Stomach (tissue), 19 donors: Measurements from ENCODE around the gene SLC1A6. TPM values are rescaled to one million over a fixed set of nuclear protein-coding genes. Genes with fewer than 3 reads are reported as not detected.
A peak's percentile ranks its signal among the peaks of the same experiment; 100 is the strongest.

ENCODE experiments used
- DNase-seq, 2 donors: peaks; one replicate each; pipeline versions ENCODE4 v3.0.0 to v3.0.0-alpha.2; 2013 to 2019
- H3K27ac ChIP-seq, 5 donors: fragments of 200-600 bp in 4 of 5; sonication (generic) in 4 of 5; one replicate each; pipeline ENCODE4 v1.5.1; 2013 to 2019; ENCODE audit warnings: mild to moderate bottlenecking in 1 of 5, moderate library complexity in 1 of 5
- H3K27me3 ChIP-seq, 3 donors: fragments of 200-600 bp; sonication (generic); one replicate each; pipeline ENCODE4 v1.5.1; 2017 to 2019; ENCODE audit warnings: mixed run types in 1 of 3
- H3K36me3 ChIP-seq, 4 donors: fragments of 200-600 bp; sonication (generic); 1 replicate in 3 of 4; 2 replicates in 1 of 4; pipeline ENCODE4 v1.5.1; 2016 to 2019
- H3K4me1 ChIP-seq, 4 donors: fragments of 200-600 bp; sonication (generic); one replicate each; pipeline ENCODE4 v1.5.1; 2016 to 2019
- H3K4me3 ChIP-seq, 4 donors: fragments of 200-600 bp; sonication (generic) in 3 of 4; one replicate each; pipeline ENCODE4 v1.5.1; 2016 to 2019; ENCODE audit warnings: mild to moderate bottlenecking in 1 of 4
- H3K9me3 ChIP-seq, 4 donors: fragments of 200-600 bp; sonication (generic); one replicate each; pipeline ENCODE4 v1.5.1; 2016 to 2019
- EP300 ChIP-seq: sonication (generic); formaldehyde crosslinking; IDR thresholded peaks from one replicate; pipeline ENCODE4 v1.6.1; 2017; ENCODE audit warnings: antibody characterized with exemption
- POLR2A ChIP-seq, 4 donors: fragments of 450-650 bp; IDR thresholded peaks; one replicate each; pipeline ENCODE4 v1.6.1; 2016; ENCODE audit warnings: antibody characterized with exemption in 4 of 4, control low read depth in 2 of 4, mild to moderate bottlenecking in 1 of 4, moderate library complexity in 1 of 4
- POLR2AphosphoS5 ChIP-seq, 3 donors: sonication (generic); formaldehyde crosslinking; IDR thresholded peaks; one replicate each; pipeline ENCODE4 v1.6.1; 2016; ENCODE audit warnings: antibody characterized with exemption in 3 of 3
- WGBS, 5 donors: extraction: QIAGEN DNeasy Blood & Tissue Kit in 3 of 5; methylation state at CpG; one replicate each; pipeline versions ENCODE4 v1.1.5 to v1.1.7; 2013 to 2018; 5-methylcytosine and 5-hydroxymethylcytosine counted together
- intact Hi-C: fragments of 100-400 bp; cut with DNase I; formaldehyde crosslinking; loops from one replicate; pipeline ENCODE4 v1.15.1; 2023; ENCODE audit warnings: low total_unique reads
- long read RNA-seq, 10 donors: transcript quantifications; one replicate each; lab custom pipeline, GENCODE V29; 2026
- polyA plus RNA-seq, 3 donors: library from polyadenylated mRNA; stranded (reverse); fragments of 200-250 nt; gene quantifications; one replicate each; pipeline ENCODE4 v1.2.3, GENCODE V29; 2013
- total RNA-seq, 5 donors: library from RNA; depleted of rRNA; stranded (reverse); fragments of >200 nt; gene quantifications; one replicate each; pipeline versions ENCODE4 v1.1.0 to v1.2.3, GENCODE V29; 2014 to 2016
- TF ChIP-seq, protein P1 (sequence below), 7 experiments: fragments of 450-650 bp in 4 of 7; fragments of 200-600 bp in 3 of 7; sonication (generic) in 3 of 7; IDR thresholded peaks; one replicate each; pipeline ENCODE4 v1.5.1; 2016 to 2019; ENCODE audit warnings: antibody characterized with exemption in 7 of 7, control low read depth in 2 of 7, mild to moderate bottlenecking in 1 of 7
- donor health status: healthy with polysubstance abuse.
- donor health status: Bipolar disorder and iron deficiency.
- donor health status: healthy.

The SLC1A6 gene
- total RNA-seq (under 1 TPM in 1 of 5 donors, not detected in 4; 0.37 TPM), polyA plus RNA-seq (not detected)
- long read RNA-seq, donor 1, result 0 reads
- long read RNA-seq, donor 2, result 0 reads
- long read RNA-seq, donor 3, result 0 reads
- long read RNA-seq, donor 4, result 0 reads
- long read RNA-seq, donor 5, result 0 reads
- long read RNA-seq, donor 6, result 0 reads
- long read RNA-seq, donor 7, result 0 reads
- long read RNA-seq, donor 8, result 0 reads
- long read RNA-seq, donor 9, result 0 reads
- long read RNA-seq, donor 10, result 0 reads

DNA sequence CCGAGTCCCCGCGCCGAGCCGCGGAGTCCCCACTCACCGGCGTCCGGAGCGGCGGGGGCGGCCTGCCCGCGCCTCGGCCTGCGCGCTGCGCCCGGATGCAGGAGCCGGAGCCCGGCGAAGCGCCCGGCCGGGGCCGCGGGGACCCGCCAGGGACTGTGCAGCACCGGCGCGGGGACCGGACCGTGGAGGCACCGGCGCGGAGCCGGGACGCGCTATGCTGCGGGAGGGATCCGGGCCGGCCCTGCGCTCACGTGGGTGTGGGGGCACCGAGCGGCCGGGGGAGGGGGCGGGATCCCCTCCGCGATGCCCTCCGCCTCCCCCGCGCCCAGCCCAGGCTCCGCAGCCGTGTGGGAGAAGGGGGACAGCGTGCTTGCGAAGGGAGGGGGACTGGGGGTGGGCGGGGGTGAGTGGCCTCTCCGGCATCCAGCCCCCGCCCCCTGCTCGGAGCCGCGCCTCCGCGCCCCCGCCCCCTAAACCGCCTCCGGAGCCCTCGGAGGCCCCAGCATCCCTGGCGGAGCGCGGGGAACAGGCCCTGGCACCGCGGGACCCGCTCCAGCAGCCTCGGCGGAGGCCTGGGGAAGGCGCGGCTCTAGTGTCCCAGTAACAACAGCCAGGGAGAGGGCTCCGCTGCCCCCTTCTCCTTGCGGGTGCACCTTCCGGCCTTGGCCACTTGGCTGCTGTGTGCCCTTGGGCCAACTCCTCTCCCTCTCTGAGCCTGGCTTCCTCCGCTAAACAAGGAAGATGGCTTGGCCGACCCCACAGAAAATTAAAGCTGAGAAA is at the start of gene SLC1A6:
Gene SLC1A6 (minus strand): TSS at position 389 of the 780 bp plus-strand sequence. CDS start 6,954 bp downstream, outside the sequence.
- Histone ChIP-seq H3K4me3 (peak within 1 kb of the TSS in 1 of 4 donors; percentile 11), H3K9me3 (no peaks in the 10 kb centered on the region), H3K36me3 (no peaks in the 10 kb centered on the region), H3K4me1 (peaks cover 0 to 11% (median 5%) of the 10 kb centered on the region in 4 donors), H3K27me3 (peaks cover 11 to 67% (median 38%) of the 10 kb centered on the region in 3 donors), H3K27ac (no peak within 1 kb of the TSS)
- peak in 1 of 2 donors; percentile 23 for DNase-seq
- 1 to 6% (median 3%) methylated on average over 26 to 84 of the region's 84 CpGs for WGBS, 5 donors
- TF ChIP-seq, protein P1, sequence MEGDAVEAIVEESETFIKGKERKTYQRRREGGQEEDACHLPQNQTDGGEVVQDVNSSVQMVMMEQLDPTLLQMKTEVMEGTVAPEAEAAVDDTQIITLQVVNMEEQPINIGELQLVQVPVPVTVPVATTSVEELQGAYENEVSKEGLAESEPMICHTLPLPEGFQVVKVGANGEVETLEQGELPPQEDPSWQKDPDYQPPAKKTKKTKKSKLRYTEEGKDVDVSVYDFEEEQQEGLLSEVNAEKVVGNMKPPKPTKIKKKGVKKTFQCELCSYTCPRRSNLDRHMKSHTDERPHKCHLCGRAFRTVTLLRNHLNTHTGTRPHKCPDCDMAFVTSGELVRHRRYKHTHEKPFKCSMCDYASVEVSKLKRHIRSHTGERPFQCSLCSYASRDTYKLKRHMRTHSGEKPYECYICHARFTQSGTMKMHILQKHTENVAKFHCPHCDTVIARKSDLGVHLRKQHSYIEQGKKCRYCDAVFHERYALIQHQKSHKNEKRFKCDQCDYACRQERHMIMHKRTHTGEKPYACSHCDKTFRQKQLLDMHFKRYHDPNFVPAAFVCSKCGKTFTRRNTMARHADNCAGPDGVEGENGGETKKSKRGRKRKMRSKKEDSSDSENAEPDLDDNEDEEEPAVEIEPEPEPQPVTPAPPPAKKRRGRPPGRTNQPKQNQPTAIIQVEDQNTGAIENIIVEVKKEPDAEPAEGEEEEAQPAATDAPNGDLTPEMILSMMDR (IDR thresholded peaks at IDR 0.05), result no peak
- TF ChIP-seq POLR2AphosphoS5 (IDR thresholded peaks at IDR 0.05) (no peak), EP300 (no peak), POLR2A (IDR thresholded peaks at IDR 0.05) (no peak)
- intact Hi-C loops, result no loop called here

DNA sequence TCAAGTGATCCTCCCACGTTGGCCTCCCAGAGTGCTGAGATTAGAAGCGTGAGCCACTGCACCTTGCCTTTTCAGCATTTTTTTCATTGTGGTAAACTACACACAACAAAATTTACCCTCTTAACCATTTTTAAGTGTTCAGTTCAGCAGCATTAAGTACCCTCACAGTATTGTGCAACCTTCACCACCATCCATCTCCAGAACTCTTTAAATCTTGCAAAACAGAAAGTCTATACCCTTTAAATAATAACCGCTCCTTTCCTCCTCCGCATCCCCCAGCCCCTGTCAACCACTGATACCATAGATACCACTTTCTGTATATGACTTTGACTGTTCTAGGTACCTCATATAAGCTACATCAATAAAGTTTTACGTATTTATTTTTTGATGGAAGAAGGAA is 48.8 kb upstream of the SLC1A6 start:
- H3K36me3 ChIP-seq, result no peaks in the 10 kb centered on the region
- intact Hi-C loops, result no loop called here
- no peak overlapping the region for H3K4me3 ChIP-seq
- 71 to 92% (median 72%) methylated on average over 4 to 5 of the region's 5 CpGs for WGBS, 5 donors
- no peak overlapping the region for H3K27ac ChIP-seq
- TF ChIP-seq POLR2A (IDR thresholded peaks at IDR 0.05), result no peak
- no peak for TF ChIP-seq EP300
- TF ChIP-seq, protein P1 (IDR thresholded peaks at IDR 0.05), result no peak
- TF ChIP-seq POLR2AphosphoS5 (IDR thresholded peaks at IDR 0.05), result no peak
- H3K27me3 ChIP-seq, result peaks cover 0 to 32% (median 6%) of the 10 kb centered on the region in 3 donors
- no peak for DNase-seq
- no peaks in the 10 kb centered on the region for H3K4me1 ChIP-seq
- no peaks in the 10 kb centered on the region for H3K9me3 ChIP-seq

DNA sequence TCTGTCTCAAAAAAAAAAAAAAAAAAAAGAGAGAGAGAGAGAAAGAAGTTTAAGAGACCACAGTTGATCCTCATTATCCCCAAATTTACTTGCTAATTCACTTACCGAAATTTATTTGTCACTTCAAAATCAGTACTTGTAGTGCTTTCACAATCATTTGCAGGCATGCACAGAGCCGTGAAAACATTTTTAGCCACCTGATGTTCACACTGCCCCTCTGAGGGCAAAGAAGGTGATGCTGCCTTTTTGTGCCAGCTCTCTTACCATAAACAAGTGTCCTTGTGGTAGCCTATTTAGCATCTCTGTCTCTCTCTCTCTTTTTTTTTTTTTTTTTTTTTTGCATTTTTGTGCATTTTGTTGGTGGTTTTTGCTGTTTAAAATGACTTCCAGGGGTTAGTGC is 45.6 kb upstream of the SLC1A6 start:
- Histone ChIP-seq H3K27me3 (peaks cover 0 to 60% (median 14%) of the 10 kb centered on the region in 3 donors), H3K27ac (no peak overlapping the region), H3K9me3 (no peaks in the 10 kb centered on the region), H3K4me1 (no peaks in the 10 kb centered on the region), H3K36me3 (no peaks in the 10 kb centered on the region), H3K4me3 (no peak overlapping the region)
- WGBS, 5 donors, result 35 to 46% (median 38%) methylated on average over 2 of the region's 2 CpGs
- peak in 1 of 2 donors; percentile 5 for DNase-seq
- no peak for TF ChIP-seq POLR2AphosphoS5 (IDR thresholded peaks at IDR 0.05)
- no peak for TF ChIP-seq POLR2A (IDR thresholded peaks at IDR 0.05)
- TF ChIP-seq, protein P1 (IDR thresholded peaks at IDR 0.05), result no peak
- no peak for TF ChIP-seq EP300
- intact Hi-C loops, result no loop called here

DNA sequence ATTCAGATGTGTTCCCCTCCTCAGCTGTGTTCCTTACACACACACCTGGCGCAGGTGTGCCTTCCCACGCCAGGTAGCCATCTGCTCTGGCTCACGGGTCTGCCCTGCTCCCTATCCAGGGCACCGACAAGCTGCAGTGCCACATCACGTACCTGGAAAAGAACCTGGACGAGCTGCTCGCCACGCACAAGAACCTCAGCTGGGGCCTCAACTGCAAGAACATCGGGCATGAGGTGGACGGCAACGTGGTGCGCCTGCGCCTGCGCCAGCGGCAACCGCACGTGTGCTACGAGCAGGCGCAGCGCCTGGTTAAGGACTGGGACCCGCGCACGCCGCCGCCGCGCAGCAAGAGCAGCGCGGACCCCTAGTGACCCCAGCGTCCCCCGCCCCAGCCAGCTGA is 43.1 kb upstream of the SLC1A6 start:
- TF ChIP-seq POLR2A (IDR thresholded peaks at IDR 0.05) (no peak), EP300 (no peak), POLR2AphosphoS5 (IDR thresholded peaks at IDR 0.05) (no peak)
- TF ChIP-seq, protein P1 (IDR thresholded peaks at IDR 0.05), result no peak
- no peaks in the 10 kb centered on the region for H3K4me1 ChIP-seq
- peak in 1 of 2 donors; percentile 35 for DNase-seq
- intact Hi-C loops, result no loop called here
- H3K36me3 ChIP-seq, result no peaks in the 10 kb centered on the region
- 20 to 39% (median 26%) methylated on average over 11 to 31 of the region's 31 CpGs for WGBS, 5 donors
- no peak overlapping the region for H3K4me3 ChIP-seq
- H3K27ac ChIP-seq, result no peak overlapping the region
- H3K9me3 ChIP-seq, result no peaks in the 10 kb centered on the region
- peaks cover 0 to 76% (median 14%) of the 10 kb centered on the region in 3 donors for H3K27me3 ChIP-seq
